H9 (cell line): Measurements from ENCODE around the gene NKX2-2. TPM values are rescaled to one million over a fixed set of nuclear protein-coding genes. Genes with fewer than 3 reads are reported as not detected.
"Not testable (repeated sequence)": the region's sequence is repeated elsewhere in the genome, so short reads cannot be mapped to it uniquely, and the experiment has no call there.

Source experiments
- DNase-seq: peaks from one replicate; pipeline ENCODE4 v3.0.0-alpha.2; 2017
- H2AFZ ChIP-seq: one replicate; pipeline ENCODE4 v1.6.1; 2013; ENCODE audit warnings: mild to moderate bottlenecking, low read length, control low read depth, moderate library complexity
- H2AK5ac ChIP-seq: 2 replicates; pipeline ENCODE4 v1.6.1; 2013; ENCODE audit warnings: low read length, control low read depth, mixed read lengths; ENCODE audit not compliant: insufficient read length
- H2BK120ac ChIP-seq: one replicate; pipeline ENCODE4 v1.6.1; 2013; ENCODE audit warnings: low read depth, mild to moderate bottlenecking, low read length, control low read depth, inconsistent platforms; ENCODE audit not compliant: poor library complexity, severe bottlenecking
- H2BK12ac ChIP-seq: 2 replicates; pipeline ENCODE4 v1.6.1; 2013; ENCODE audit warnings: low read length, control low read depth, mixed read lengths, low read depth; ENCODE audit not compliant: insufficient read length
- H2BK15ac ChIP-seq: 2 replicates; pipeline ENCODE4 v1.6.1; 2013; ENCODE audit warnings: low read depth, low read length, control low read depth
- H2BK20ac ChIP-seq: one replicate; pipeline ENCODE4 v1.6.1; 2013; ENCODE audit warnings: low read depth, mild to moderate bottlenecking, low read length, control low read depth, inconsistent platforms; ENCODE audit not compliant: poor library complexity, severe bottlenecking
- H2BK5ac ChIP-seq: 2 replicates; pipeline ENCODE4 v1.6.1; 2013; ENCODE audit warnings: low read length, control low read depth, mixed read lengths; ENCODE audit not compliant: insufficient read length
- H3K14ac ChIP-seq: 2 replicates; pipeline ENCODE4 v1.6.1; 2013; ENCODE audit warnings: low read length, control low read depth; ENCODE audit not compliant: insufficient read depth
- H3K18ac ChIP-seq: 2 replicates; pipeline ENCODE4 v1.6.1; 2013; ENCODE audit warnings: low read depth, mild to moderate bottlenecking, mixed read lengths, low read length, control low read depth; ENCODE audit not compliant: insufficient read length
- H3K23ac ChIP-seq: 2 replicates; pipeline ENCODE4 v1.6.1; 2013; ENCODE audit warnings: low read length, control low read depth, mixed read lengths, low read depth; ENCODE audit not compliant: insufficient read length
- H3K23me2 ChIP-seq: 2 replicates; pipeline ENCODE4 v1.6.1; 2013; ENCODE audit warnings: low read depth, mild to moderate bottlenecking, mixed read lengths, low read length, control low read depth; ENCODE audit not compliant: insufficient read length, poor library complexity, severe bottlenecking
- H3K27ac ChIP-seq: 2 replicates; pipeline ENCODE4 v1.5.1; 2013; ENCODE audit warnings: low read length, control low read depth, mixed read lengths, low read depth; ENCODE audit not compliant: insufficient read length
- H3K27me3 ChIP-seq: 2 replicates; pipeline ENCODE4 v1.6.1; 2013; ENCODE audit warnings: low read length, control low read depth, inconsistent platforms; ENCODE audit not compliant: insufficient read depth
- H3K4ac ChIP-seq: 2 replicates; pipeline ENCODE4 v1.6.1; 2013; ENCODE audit warnings: low read depth, mild to moderate bottlenecking, control low read depth, inconsistent platforms, low read length, moderate library complexity
- H3K4me1 ChIP-seq: 2 replicates; pipeline ENCODE4 v1.6.1; 2013; ENCODE audit warnings: low read length, control low read depth, inconsistent platforms; ENCODE audit not compliant: insufficient read depth
- H3K4me2 ChIP-seq: 2 replicates; pipeline ENCODE4 v1.6.1; 2013; ENCODE audit warnings: low read length, control low read depth, mixed read lengths; ENCODE audit not compliant: insufficient read length, insufficient read depth
- H3K56ac ChIP-seq: 2 replicates; pipeline ENCODE4 v1.6.1; 2013; ENCODE audit warnings: low read depth, mild to moderate bottlenecking, mixed read lengths, low read length, control low read depth; ENCODE audit not compliant: insufficient read length
- H3K79me1 ChIP-seq: 2 replicates; pipeline ENCODE4 v1.6.1; 2013; ENCODE audit warnings: low read depth, mild to moderate bottlenecking, moderate library complexity, low read length, control low read depth, inconsistent platforms; ENCODE audit not compliant: insufficient read depth, poor library complexity, severe bottlenecking
- H3K79me2 ChIP-seq: 2 replicates; pipeline ENCODE4 v1.6.1; 2013; ENCODE audit warnings: low read length, control low read depth, inconsistent platforms; ENCODE audit not compliant: insufficient read depth
- H3K9ac ChIP-seq: 2 replicates; pipeline ENCODE4 v1.6.1; 2013; ENCODE audit warnings: low read length, control low read depth, mixed read lengths; ENCODE audit not compliant: insufficient read length; ENCODE audit errors: extremely low read depth
- H3K9me3 ChIP-seq: one replicate; pipeline ENCODE4 v1.6.1; 2013; ENCODE audit warnings: low read depth, low read length, inconsistent platforms; ENCODE audit not compliant: control insufficient read depth
- H3T11ph ChIP-seq: one replicate; pipeline ENCODE4 v1.6.1; 2013; ENCODE audit warnings: mild to moderate bottlenecking, low read length, control low read depth, inconsistent platforms
- H4K20me1 ChIP-seq: one replicate; pipeline ENCODE4 v1.6.1; 2013; ENCODE audit not compliant: control insufficient read depth, insufficient read length, insufficient read depth
- H4K5ac ChIP-seq: 2 replicates; pipeline ENCODE4 v1.6.1; 2013; ENCODE audit warnings: low read depth, mild to moderate bottlenecking, mixed read lengths, low read length, control low read depth; ENCODE audit not compliant: insufficient read length
- H4K8ac ChIP-seq: replicated peaks from 2 replicates; pipeline ENCODE4 v1.6.1; 2013; ENCODE audit warnings: low read length, control low read depth, mixed read lengths, low read depth; ENCODE audit not compliant: insufficient read length
- H4K91ac ChIP-seq: 2 replicates; pipeline ENCODE4 v1.6.1; 2013; ENCODE audit warnings: low read depth, mild to moderate bottlenecking, moderate library complexity, mixed read lengths, low read length, control low read depth; ENCODE audit not compliant: insufficient read length
- H3K27ac Mint-ChIP-seq, 3 experiments: 2 replicates in 2 of 3; 3 replicates in 1 of 3; pipeline ENCODE4 v1.8.0; 2020 to 2021; ENCODE audit warnings: mixed read lengths in 3 of 3, mild to moderate bottlenecking in 1 of 3, moderate library complexity in 1 of 3
- H3K27me3 Mint-ChIP-seq: 2 replicates; pipeline ENCODE4 v1.8.0; 2021; ENCODE audit warnings: low read depth, mild to moderate bottlenecking, moderate library complexity, mixed read lengths
- H3K36me3 Mint-ChIP-seq, 3 experiments: 2 replicates in 2 of 3; 3 replicates in 1 of 3; pipeline ENCODE4 v1.8.0; 2020 to 2021; ENCODE audit warnings: low read depth in 3 of 3, mixed read lengths in 3 of 3; ENCODE audit not compliant: insufficient read depth in 1 of 3
- H3K4me1 Mint-ChIP-seq, 2 experiments: 2 replicates each; pipeline ENCODE4 v1.8.0; 2020; ENCODE audit warnings: mixed read lengths in 2 of 2
- H3K4me3 Mint-ChIP-seq, 2 experiments: 2 replicates in 1 of 2; 3 replicates in 1 of 2; pipeline ENCODE4 v1.8.0; 2020 to 2021; ENCODE audit warnings: mild to moderate bottlenecking in 2 of 2, mixed read lengths in 2 of 2, moderate library complexity in 1 of 2
- H3K9me3 Mint-ChIP-seq, 2 experiments: 2 replicates in 1 of 2; 3 replicates in 1 of 2; pipeline ENCODE4 v1.8.0; 2020; ENCODE audit warnings: mild to moderate bottlenecking in 2 of 2, mixed read lengths in 2 of 2, moderate library complexity in 1 of 2
- WGBS: extraction: QIAGEN DNeasy Blood & Tissue Kit; methylation state at CpG from one replicate; pipeline ENCODE4 v1.1.7; 2013; ENCODE audit warnings: missing lambda C conversion rate, low lambda C conversion rate, mixed read lengths; ENCODE audit not compliant: insufficient read length; ENCODE audit errors: extremely low coverage; 5-methylcytosine and 5-hydroxymethylcytosine counted together
- total RNA-seq: library from RNA; stranded (reverse); gene quantifications from 2 replicates; pipeline ENCODE4 v1.2.1, GENCODE V29; 2021
- TF ChIP-seq, protein P1 (sequence below): fragments of 200-600 bp; sonication (generic); conservative IDR thresholded peaks from 3 replicates; pipeline ENCODE4 v1.8.0; 2021; ENCODE audit warnings: antibody characterized with exemption, mild to moderate bottlenecking

The NKX2-2 gene
- total RNA-seq, 1 experiment from 2014 or later, result not detected

DNA sequence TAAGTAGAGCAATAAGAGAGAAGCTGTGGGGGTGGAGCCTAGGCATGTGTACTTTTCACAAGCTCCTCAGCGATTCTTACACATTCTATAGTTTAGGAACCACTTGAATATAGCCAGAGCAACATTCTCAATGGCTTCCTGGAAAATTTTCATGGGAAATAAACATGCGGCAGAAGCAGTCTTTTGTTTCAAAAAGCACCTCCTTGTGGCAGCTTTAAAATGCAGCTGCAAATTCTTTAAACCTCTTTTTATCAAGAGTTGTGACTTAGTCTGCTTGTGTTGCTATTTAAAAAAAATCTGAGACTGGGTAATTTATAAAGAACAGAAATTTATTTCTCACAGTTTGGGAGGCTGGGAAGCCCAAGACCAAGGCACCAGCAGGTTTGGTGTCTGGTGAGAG is 23.8 kb downstream of the NKX2-2 start:
- H3K4me1 Mint-ChIP-seq, result peaks cover 14 to 18% of the 10 kb centered on the region in 2 experiments
- Histone ChIP-seq H4K8ac (no peak overlapping the region), H3K4me2 (no peak overlapping the region), H3K23ac (no peak overlapping the region), H3K18ac (no peak overlapping the region), H3K9me3 (no peaks in the 10 kb centered on the region), H4K20me1 (no peaks in the 10 kb centered on the region), H2AFZ (peak overlapping the region; percentile 73), H3K4me1 (no peaks in the 10 kb centered on the region; the same call in 1 of the 2 replicates), H2AK5ac (no peak overlapping the region), H2BK5ac (no peak overlapping the region), H3K9ac (no peak overlapping the region), H2BK120ac (no peak overlapping the region), H3K56ac (no peak overlapping the region), H2BK12ac (no peak overlapping the region), H3T11ph (no peak overlapping the region), H3K27ac (no peak overlapping the region), H3K27me3 (no peaks in the 10 kb centered on the region), H3K4ac (no peak overlapping the region), H3K79me1 (no peaks in the 10 kb centered on the region), H2BK15ac (no peak overlapping the region), H2BK20ac (no peak overlapping the region), H3K14ac (no peak overlapping the region), H3K79me2 (no peaks in the 10 kb centered on the region), H4K91ac (no peak overlapping the region), H4K5ac (no peak overlapping the region), H3K23me2 (no peaks in the 10 kb centered on the region)
- peaks cover 0 to 7% (median 2%) of the 10 kb centered on the region in 3 experiments; a peak in 4 of 7 replicates for H3K36me3 Mint-ChIP-seq
- TF ChIP-seq, protein P1, sequence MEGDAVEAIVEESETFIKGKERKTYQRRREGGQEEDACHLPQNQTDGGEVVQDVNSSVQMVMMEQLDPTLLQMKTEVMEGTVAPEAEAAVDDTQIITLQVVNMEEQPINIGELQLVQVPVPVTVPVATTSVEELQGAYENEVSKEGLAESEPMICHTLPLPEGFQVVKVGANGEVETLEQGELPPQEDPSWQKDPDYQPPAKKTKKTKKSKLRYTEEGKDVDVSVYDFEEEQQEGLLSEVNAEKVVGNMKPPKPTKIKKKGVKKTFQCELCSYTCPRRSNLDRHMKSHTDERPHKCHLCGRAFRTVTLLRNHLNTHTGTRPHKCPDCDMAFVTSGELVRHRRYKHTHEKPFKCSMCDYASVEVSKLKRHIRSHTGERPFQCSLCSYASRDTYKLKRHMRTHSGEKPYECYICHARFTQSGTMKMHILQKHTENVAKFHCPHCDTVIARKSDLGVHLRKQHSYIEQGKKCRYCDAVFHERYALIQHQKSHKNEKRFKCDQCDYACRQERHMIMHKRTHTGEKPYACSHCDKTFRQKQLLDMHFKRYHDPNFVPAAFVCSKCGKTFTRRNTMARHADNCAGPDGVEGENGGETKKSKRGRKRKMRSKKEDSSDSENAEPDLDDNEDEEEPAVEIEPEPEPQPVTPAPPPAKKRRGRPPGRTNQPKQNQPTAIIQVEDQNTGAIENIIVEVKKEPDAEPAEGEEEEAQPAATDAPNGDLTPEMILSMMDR, result peak; percentile 47; the same call in 1 of the 3 replicates
- H3K4me3 Mint-ChIP-seq, result no peak overlapping the region
- H3K27me3 Mint-ChIP-seq, result peaks cover 20% of the 10 kb centered on the region
- H3K27ac Mint-ChIP-seq, result no peak overlapping the region
- peaks cover 10% of the 10 kb centered on the region in 2 experiments for H3K9me3 Mint-ChIP-seq
- no CpG with 5 or more reads among the region's 2 CpGs for WGBS
- no peak for DNase-seq

DNA sequence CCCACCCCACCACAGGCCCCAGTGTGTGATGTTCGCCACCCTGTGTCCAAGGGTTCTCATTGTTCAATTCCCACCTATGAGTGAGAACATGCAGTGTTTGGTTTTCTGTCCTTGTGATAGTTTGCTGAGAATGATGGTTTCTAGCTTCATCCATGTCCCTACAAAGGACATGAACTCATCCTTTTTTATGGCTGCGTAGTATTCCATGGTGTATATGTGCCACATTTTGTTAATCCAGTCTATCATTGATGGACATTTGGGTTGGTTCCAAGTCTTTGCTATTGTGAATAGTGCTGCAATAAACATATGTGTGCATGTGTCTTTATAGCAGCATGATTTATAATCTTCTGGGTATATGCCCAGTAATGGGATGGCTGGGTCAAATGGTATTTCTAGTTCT is 33.7 kb downstream of the NKX2-2 start:
- not testable (repeated sequence) for H3K4me2 ChIP-seq, H3K9ac ChIP-seq, H3T11ph ChIP-seq, H3K79me1 ChIP-seq, H3K23ac ChIP-seq, H4K5ac ChIP-seq, H2AK5ac ChIP-seq, H2BK20ac ChIP-seq, H2BK15ac ChIP-seq, H3K56ac ChIP-seq, H2BK120ac ChIP-seq, H3K36me3 Mint-ChIP-seq, H3K14ac ChIP-seq, H3K27ac Mint-ChIP-seq, H3K9me3 ChIP-seq, H4K91ac ChIP-seq, H2AFZ ChIP-seq, H3K27me3 ChIP-seq, DNase-seq, H3K18ac ChIP-seq, H3K23me2 ChIP-seq, H4K20me1 ChIP-seq, H3K27me3 Mint-ChIP-seq, H2BK12ac ChIP-seq, H3K4me3 Mint-ChIP-seq, H3K4me1 Mint-ChIP-seq, H4K8ac ChIP-seq, H3K79me2 ChIP-seq, H2BK5ac ChIP-seq, H3K9me3 Mint-ChIP-seq, H3K27ac ChIP-seq, H3K4me1 ChIP-seq, H3K4ac ChIP-seq
- WGBS, result no CpG with 5 or more reads among the region's 2 CpGs
